B cell (primary cell): ENCODE data around the gene PRPSAP1. TPM values are rescaled to one million over a fixed set of nuclear protein-coding genes. Genes with fewer than 3 reads are reported as not detected.

ENCODE experiments used
- ATAC-seq: fragments of 200-7000 bp; cut with Tn5 transposase; one replicate; pipeline ENCODE4 v1.10.0; 2021; ENCODE audit warnings: low read depth, mild to moderate bottlenecking, moderate number of reproducible peaks, moderate library complexity
- CTCF ChIA-PET: fragments of 350-600 bp; sonication (Branson Sonifier 250); formaldehyde crosslinking; loops from one replicate; lab custom pipeline; 2021; ENCODE audit warnings: antibody characterized with exemption, inconsistent platforms; lab: Charles Lee
- POLR2A ChIA-PET: fragments of 350-600 bp; sonication (Branson Sonifier 250); formaldehyde crosslinking; loops from one replicate; lab custom pipeline; 2021; ENCODE audit warnings: antibody characterized with exemption; lab: Charles Lee
- DNase-seq: peaks from one replicate; pipeline ENCODE4 v3.0.0; 2013
- H2AFZ ChIP-seq: 2 replicates; pipeline ENCODE4 v1.6.1; 2012; ENCODE audit warnings: mild to moderate bottlenecking, low read depth, low read length; ENCODE audit not compliant: insufficient read depth, poor library complexity, severe bottlenecking
- H3K27ac ChIP-seq, 2 donors: 1 replicate in 1 of 2; 2 replicates in 1 of 2; pipeline ENCODE4 v1.5.1; 2012 to 2013; ENCODE audit warnings: low read length in 2 of 2, mild to moderate bottlenecking in 2 of 2, moderate library complexity in 1 of 2
- H3K27me3 ChIP-seq, 4 experiments: fragments of 200-600 bp in 1 of 4; sonication (generic) in 1 of 4; replicated peaks in 1 of 4; 1 replicate in 2 of 4; 2 replicates in 2 of 4; pipeline versions ENCODE4 v1.6.1 to v1.7.0; 2013 to 2016; ENCODE audit warnings: low read length in 3 of 4, mild to moderate bottlenecking in 2 of 4, mixed read lengths in 1 of 4, moderate library complexity in 1 of 4; ENCODE audit not compliant: insufficient read depth in 4 of 4, control insufficient read depth in 3 of 4; ENCODE audit errors: control extremely low read depth in 1 of 4
- H3K36me3 ChIP-seq, 2 experiments: replicated peaks in 1 of 2; 1 replicate in 1 of 2; 2 replicates in 1 of 2; pipeline versions ENCODE4 v1.6.1 to v1.7.1; 2013; ENCODE audit warnings: low read length in 1 of 2; ENCODE audit not compliant: insufficient read depth in 2 of 2, control insufficient read depth in 1 of 2; ENCODE audit errors: control extremely low read depth in 1 of 2, extremely low read depth in 1 of 2
- H3K4me1 ChIP-seq, 2 donors: fragments of 200-600 bp in 1 of 2; sonication (generic) in 1 of 2; 1 replicate in 1 of 2; 2 replicates in 1 of 2; pipeline versions ENCODE4 v1.5.1 to v1.6.1; 2013 to 2017; ENCODE audit warnings: low read length in 2 of 2; ENCODE audit not compliant: control insufficient read depth in 2 of 2, insufficient read depth in 2 of 2
- H3K4me2 ChIP-seq: replicated peaks from 2 replicates; pipeline ENCODE3; 2012; ENCODE audit warnings: mild to moderate bottlenecking, low read depth, low read length; ENCODE audit not compliant: poor library complexity, severe bottlenecking
- H3K4me3 ChIP-seq, 5 experiments: fragments of 200-600 bp in 1 of 5; sonication (generic) in 1 of 5; 1 replicate in 3 of 5; 2 replicates in 2 of 5; pipeline versions ENCODE4 v1.5.1 to v1.7.0; 2011 to 2016; ENCODE audit warnings: low read length in 4 of 5, mild to moderate bottlenecking in 4 of 5, low read depth in 2 of 5, control low read depth in 1 of 5, moderate library complexity in 1 of 5; ENCODE audit not compliant: insufficient read depth in 1 of 5; ENCODE audit errors: control extremely low read depth in 1 of 5, extremely low read depth in 1 of 5
- H3K79me2 ChIP-seq: fragments of 200-600 bp; sonication (generic); one replicate; pipeline ENCODE4 v1.6.0; 2016; ENCODE audit warnings: low read length; ENCODE audit not compliant: control insufficient read depth, insufficient read depth
- H3K9ac ChIP-seq: fragments of 200-600 bp; sonication (generic); 2 replicates; pipeline ENCODE4 v1.6.1; 2017; ENCODE audit warnings: mild to moderate bottlenecking, low read length, moderate library complexity
- H3K9me3 ChIP-seq, 3 donors: one replicate each; pipeline versions ENCODE4 v1.6.1 to v1.7.1; 2013; ENCODE audit warnings: low read length in 2 of 3; ENCODE audit not compliant: control insufficient read depth in 2 of 3, insufficient read depth in 1 of 3; ENCODE audit errors: control extremely low read depth in 1 of 3
- H4K20me1 ChIP-seq: 2 replicates; pipeline ENCODE4 v1.6.0; 2012; ENCODE audit warnings: mild to moderate bottlenecking, low read length; ENCODE audit not compliant: insufficient read depth, control insufficient read depth, poor library complexity, severe bottlenecking
- H3K27ac Mint-ChIP-seq: one replicate; pipeline ENCODE4 v1.8.0; 2021; ENCODE audit warnings: mixed read lengths
- H3K27me3 Mint-ChIP-seq: one replicate; pipeline ENCODE4 v1.8.0; 2021; ENCODE audit warnings: mixed read lengths
- H3K4me1 Mint-ChIP-seq: one replicate; pipeline ENCODE4 v1.8.0; 2021; ENCODE audit warnings: mixed read lengths
- H3K4me3 Mint-ChIP-seq: one replicate; pipeline ENCODE4 v1.8.0; 2021; ENCODE audit warnings: mixed read lengths
- H3K9me3 Mint-ChIP-seq: one replicate; pipeline ENCODE4 v1.8.0; 2022; ENCODE audit warnings: mixed read lengths; ENCODE audit not compliant: insufficient read depth
- CTCF ChIP-seq: fragments of 200-600 bp; IDR thresholded peaks from one replicate; pipeline ENCODE4 v1.8.0; 2022; ENCODE audit warnings: antibody characterized with exemption, mild to moderate bottlenecking
- EZH2 ChIP-seq: IDR thresholded peaks from 2 replicates; pipeline ENCODE4 v1.6.1; 2012; ENCODE audit warnings: borderline replicate concordance, low read depth, mild to moderate bottlenecking, moderate library complexity, low read length; ENCODE audit not compliant: insufficient read depth, poor library complexity, severe bottlenecking
- WGBS: methylation state at CpG from one replicate; pipeline ENCODE4 v1.1.5; 2013; ENCODE audit warnings: missing lambda C conversion rate; ENCODE audit not compliant: insufficient coverage; 5-methylcytosine and 5-hydroxymethylcytosine counted together
- intact Hi-C: fragments of 100-400 bp; cut with micrococcal nuclease; formaldehyde crosslinking; loops from one replicate; pipeline ENCODE4 v1.10.0; 2022
- polyA plus RNA-seq: library from polyadenylated mRNA; depleted of rRNA; stranded (reverse); fragments of >200 nt; gene quantifications from 2 replicates; pipeline ENCODE4 v1.2.3, GENCODE V29; 2012
- total RNA-seq, 2 donors: library from RNA; stranded (reverse); fragments of 120-200 nt in 1 of 2; gene quantifications; 1 replicate in 1 of 2; 2 replicates in 1 of 2; pipeline versions ENCODE4 v1.2.3 to v1.2.4, GENCODE V29; 2013 to 2022

PRPSAP1 gene
- total and polyA plus RNA-seq, 2 donors (not counting 1 experiment from before 2014, with no cell fraction given): 45.5 to 61.4 TPM

- H3K27ac Mint-ChIP-seq: peak overlapping the region; percentile 96
- CTCF ChIA-PET: interaction anchor here (0.6 to 16.7 kb wide), 7 partner anchors 9 to 358 kb away, joined by 3 to 435 read pairs (median 4); no protein-coding TSS in a partner anchor
- no peaks in the 10 kb centered on the region for H3K27me3 Mint-ChIP-seq
- peak overlapping the region; percentile 61 to 91 (median 88) for H3K4me3 ChIP-seq
- intact Hi-C loops: loop anchor here (5.0 to 10.0 kb wide), 3 partner anchors 362 to 1180 kb away; partner anchors contain the start of genes MRPL38 and SUMO2
- peak; percentile 28 for DNase-seq
- peak overlapping the region; percentile 92 for H3K4me2 ChIP-seq
- H3K36me3 ChIP-seq: peaks cover 2 to 16% of the 10 kb centered on the region in 2 experiments
- H3K4me3 Mint-ChIP-seq: peak overlapping the region; percentile 94
- peaks cover 71% of the 10 kb centered on the region for H3K4me1 Mint-ChIP-seq
- no peak for ATAC-seq
- peaks cover 76 to 86% of the 10 kb centered on the region in 2 donors for H3K4me1 ChIP-seq
- 65% methylated on average over 4 of the region's 4 CpGs for WGBS
- peak overlapping the region; percentile 90 for H3K9ac ChIP-seq
- H2AFZ ChIP-seq: no peak overlapping the region
- no peak for TF ChIP-seq EZH2
- no peak for TF ChIP-seq CTCF
- POLR2A ChIA-PET: interaction anchor here (0.6 to 1.2 kb wide), 9 partner anchors 8 to 939 kb away, joined by 3 to 7 read pairs (median 4); no protein-coding TSS in a partner anchor
- peaks cover 14% of the 10 kb centered on the region for H4K20me1 ChIP-seq
- H3K9me3 ChIP-seq: no peaks in the 10 kb centered on the region
- peak overlapping the region; percentile 77 to 94 for H3K27ac ChIP-seq
- H3K27me3 ChIP-seq: no peaks in the 10 kb centered on the region
- H3K9me3 Mint-ChIP-seq: no peaks in the 10 kb centered on the region
- H3K79me2 ChIP-seq: peaks cover 44% of the 10 kb centered on the region
Measured at GRCh38 chr17:76267051-76267576, 86.6 kb downstream of the PRPSAP1 start.
